IMR-90 (cell line): ENCODE measurements around the gene GALNT13. TPM values are rescaled to one million over a fixed set of nuclear protein-coding genes. Genes with fewer than 3 reads are reported as not detected.

Source experiments
- ATAC-seq: fragments of 200-7000 bp; cut with Tn5 transposase; 2 replicates; pipeline ENCODE4 v1.9.1; 2020; ENCODE audit warnings: low read depth, mild to moderate bottlenecking, moderate library complexity
- BruUV-seq: library from RNA; stranded (reverse); fragments of 400-500 nt; replicated peaks from 2 replicates; lab custom pipeline; 2021; lab: Mats Ljungman, UMichigan
- CTCF ChIA-PET: fragments of 300-600 bp; formaldehyde crosslinking; extraction: SDS; loops from one replicate; lab custom pipeline; 2021; ENCODE audit warnings: antibody characterized with exemption; lab: Yijun Ruan, JAX
- POLR2A ChIA-PET: fragments of 300-600 bp; sonication (Branson Sonifier 250); formaldehyde crosslinking; loops from one replicate; lab custom pipeline; 2022; ENCODE audit warnings: antibody characterized with exemption; ENCODE audit not compliant: unreplicated experiment; lab: Charles Lee
- DNase-seq: peaks from one replicate; pipeline ENCODE4 v3.0.0; 2013
- H2AFZ ChIP-seq: replicated peaks from 2 replicates; pipeline ENCODE3; 2013; ENCODE audit warnings: low read length, mild to moderate bottlenecking; ENCODE audit not compliant: poor library complexity
- H2AK5ac ChIP-seq: 2 replicates; pipeline ENCODE4 v1.6.1; 2013; ENCODE audit warnings: low read depth, low read length, inconsistent platforms
- H2AK9ac ChIP-seq: replicated peaks from 2 replicates; pipeline ENCODE3; 2013; ENCODE audit warnings: mild to moderate bottlenecking, low read depth, low read length, moderate library complexity; ENCODE audit not compliant: poor library complexity
- H2BK120ac ChIP-seq: 2 replicates; pipeline ENCODE4 v1.6.1; 2013; ENCODE audit warnings: low read depth, low read length, inconsistent platforms
- H2BK15ac ChIP-seq: 3 replicates; pipeline ENCODE4 v1.6.1; 2013; ENCODE audit warnings: low read depth, low read length, inconsistent platforms
- H2BK20ac ChIP-seq: 2 replicates; pipeline ENCODE4 v1.6.1; 2013; ENCODE audit warnings: low read depth, mild to moderate bottlenecking, inconsistent platforms, low read length, moderate library complexity
- H2BK5ac ChIP-seq: 2 replicates; pipeline ENCODE4 v1.6.1; 2013; ENCODE audit warnings: mild to moderate bottlenecking, low read depth, low read length, inconsistent platforms; ENCODE audit not compliant: poor library complexity, severe bottlenecking
- H3K14ac ChIP-seq: replicated peaks from 2 replicates; pipeline ENCODE4 v1.6.1; 2013; ENCODE audit warnings: low read depth, low read length, inconsistent platforms
- H3K18ac ChIP-seq: 2 replicates; pipeline ENCODE4 v1.6.1; 2013; ENCODE audit warnings: low read depth, low read length, control low read depth
- H3K23ac ChIP-seq: 2 replicates; pipeline ENCODE4 v1.6.1; 2013; ENCODE audit warnings: low read depth, low read length, inconsistent platforms
- H3K27ac ChIP-seq: 2 replicates; pipeline ENCODE4 v1.5.1; 2013; ENCODE audit warnings: mild to moderate bottlenecking, control low read depth, low read length; ENCODE audit not compliant: insufficient read depth
- H3K27me3 ChIP-seq: 2 replicates; pipeline ENCODE4 v1.6.1; 2013; ENCODE audit warnings: low read length; ENCODE audit not compliant: control insufficient read depth, insufficient read depth
- H3K36me3 ChIP-seq: 2 replicates; pipeline ENCODE4 v1.6.1; 2013; ENCODE audit warnings: low read length, mixed read lengths; ENCODE audit not compliant: control insufficient read depth, insufficient read depth
- H3K4ac ChIP-seq: 2 replicates; pipeline ENCODE4 v1.6.1; 2013; ENCODE audit warnings: low read depth, low read length, inconsistent platforms
- H3K4me1 ChIP-seq: 2 replicates; pipeline ENCODE4 v1.6.1; 2013; ENCODE audit warnings: low read length, mixed read lengths; ENCODE audit not compliant: control insufficient read depth, insufficient read depth
- H3K4me2 ChIP-seq: 2 replicates; pipeline ENCODE4 v1.6.1; 2013; ENCODE audit warnings: low read depth, mild to moderate bottlenecking, control low read depth, low read length, moderate library complexity
- H3K4me3 ChIP-seq: 2 replicates; pipeline ENCODE4 v1.5.1; 2013; ENCODE audit warnings: low read depth, mild to moderate bottlenecking, control low read depth, low read length, moderate library complexity; ENCODE audit not compliant: insufficient read depth
- H3K56ac ChIP-seq: 2 replicates; pipeline ENCODE4 v1.6.1; 2013; ENCODE audit warnings: low read length, inconsistent platforms; ENCODE audit not compliant: insufficient read depth; ENCODE audit errors: extremely low read depth
- H3K79me1 ChIP-seq, 2 experiments: 2 replicates each; pipeline ENCODE4 v1.6.1; 2013; ENCODE audit warnings: low read length in 2 of 2, inconsistent platforms in 1 of 2, low read depth in 1 of 2
- H3K9ac ChIP-seq: 2 replicates; pipeline ENCODE4 v1.6.1; 2013; ENCODE audit warnings: low read depth, low read length, control low read depth
- H3K9me1 ChIP-seq: 2 replicates; pipeline ENCODE4 v1.6.1; 2013; ENCODE audit warnings: low read length, inconsistent platforms; ENCODE audit not compliant: insufficient read depth
- H3K9me3 ChIP-seq: 2 replicates; pipeline ENCODE4 v1.6.1; 2013; ENCODE audit warnings: low read length; ENCODE audit not compliant: control insufficient read depth, insufficient read depth
- H4K20me1 ChIP-seq: 2 replicates; pipeline ENCODE4 v1.6.1; 2013; ENCODE audit warnings: low read length, inconsistent platforms; ENCODE audit not compliant: insufficient read depth
- H4K5ac ChIP-seq: 2 replicates; pipeline ENCODE4 v1.6.1; 2013; ENCODE audit warnings: mild to moderate bottlenecking, low read depth, low read length, control low read depth
- H4K8ac ChIP-seq, 2 experiments: 2 replicates each; pipeline ENCODE4 v1.6.1; 2013; ENCODE audit warnings: low read depth in 2 of 2, low read length in 2 of 2, control low read depth in 1 of 2, inconsistent platforms in 1 of 2
- H4K91ac ChIP-seq: 2 replicates; pipeline ENCODE4 v1.6.1; 2013; ENCODE audit warnings: low read depth, low read length, inconsistent platforms; ENCODE audit not compliant: insufficient read depth
- BHLHE40 ChIP-seq: fragments of 150-350 bp; IDR thresholded peaks from 2 replicates; pipeline ENCODE4 v1.6.1; 2016; ENCODE audit warnings: mild to moderate bottlenecking, low read depth, low read length
- CEBPB ChIP-seq: IDR thresholded peaks from 2 replicates; pipeline ENCODE4 v1.6.1; 2012; ENCODE audit warnings: low read depth, low read length, improper control_type of control experiment
- CHD1 ChIP-seq: IDR thresholded peaks from 2 replicates; pipeline ENCODE4 v1.6.1; 2012; ENCODE audit warnings: low read depth, low read length, improper control_type of control experiment
- CTCF ChIP-seq: conservative IDR thresholded peaks from 2 replicates; pipeline ENCODE4 v1.5.1; 2012; ENCODE audit warnings: mild to moderate bottlenecking, low read depth, low read length, improper control_type of control experiment
- FOS ChIP-seq: fragments of 150-350 bp; IDR thresholded peaks from 2 replicates; pipeline ENCODE4 v1.6.1; 2016; ENCODE audit warnings: low read depth, low read length
- MAFK ChIP-seq: IDR thresholded peaks from 2 replicates; pipeline ENCODE4 v1.6.1; 2012; ENCODE audit warnings: low read depth, low read length, improper control_type of control experiment
- MAZ ChIP-seq: IDR thresholded peaks from 2 replicates; pipeline ENCODE4 v1.6.1; 2012; ENCODE audit warnings: low read depth, mild to moderate bottlenecking, low read length, improper control_type of control experiment, moderate library complexity, borderline replicate concordance
- MXI1 ChIP-seq: IDR thresholded peaks from 2 replicates; pipeline ENCODE4 v1.6.1; 2012; ENCODE audit warnings: low read depth, mild to moderate bottlenecking, low read length, moderate library complexity, borderline replicate concordance
- NFE2L2 ChIP-seq: fragments of 150-350 bp; IDR thresholded peaks from 2 replicates; pipeline ENCODE4 v1.6.1; 2016; ENCODE audit warnings: low read depth, mild to moderate bottlenecking, low read length
- POLR2A ChIP-seq: IDR thresholded peaks from 2 replicates; pipeline ENCODE4 v1.6.1; 2012; ENCODE audit warnings: mild to moderate bottlenecking, low read depth, low read length
- RAD21 ChIP-seq: IDR thresholded peaks from 2 replicates; pipeline ENCODE4 v1.6.1; 2012; ENCODE audit warnings: low read length, improper control_type of control experiment
- RCOR1 ChIP-seq: IDR thresholded peaks from 2 replicates; pipeline ENCODE4 v1.6.1; 2012; ENCODE audit warnings: mild to moderate bottlenecking, low read length, improper control_type of control experiment; ENCODE audit not compliant: insufficient replicate concordance
- RFX5 ChIP-seq: IDR thresholded peaks from 2 replicates; pipeline ENCODE4 v1.8.0; 2012; ENCODE audit warnings: low read depth, mild to moderate bottlenecking, low read length, moderate library complexity
- SMC3 ChIP-seq: fragments of 150-350 bp; IDR thresholded peaks from 2 replicates; pipeline ENCODE4 v1.6.1; 2016; ENCODE audit warnings: low read depth, mild to moderate bottlenecking, antibody characterized with exemption, low read length, moderate library complexity
- WGBS, 2 experiments: methylation state at CpG; one replicate each; pipeline versions ENCODE4 v1.1.5 to v1.1.7; 2013; ENCODE audit warnings: missing lambda C conversion rate in 2 of 2; ENCODE audit not compliant: insufficient read length in 1 of 2; ENCODE audit errors: extremely low coverage in 2 of 2; 5-methylcytosine and 5-hydroxymethylcytosine counted together
- dilution Hi-C: fragments of 300-500 bp; cut with HindIII; formaldehyde crosslinking; loops from one replicate; pipeline ENCODE4 v1.14.3; 2018; ENCODE audit warnings: low sequenced_read_pairs; ENCODE audit not compliant: unreplicated experiment
- in situ Hi-C: fragments of 300-500 bp; cut with MboI; formaldehyde crosslinking; loops from 3 replicates; pipeline ENCODE4 v1.14.3; 2019; ENCODE audit warnings: low sequenced_read_pairs, inconsistent platforms, mixed read lengths
- intact Hi-C: fragments of 100-400 bp; cut with micrococcal nuclease; formaldehyde crosslinking; loops from 2 replicates; pipeline ENCODE4 v1.10.0; 2022
- polyA plus RNA-seq, 3 experiments: library from polyadenylated mRNA; depleted of rRNA; stranded (reverse); fragments of >200 nt; gene quantifications; 2 replicates each; pipeline ENCODE4 v1.2.3, GENCODE V29; 2012; ENCODE audit warnings: low replicate concordance in 1 of 3
- total RNA-seq: library from RNA; depleted of rRNA; stranded (reverse); fragments of >200 nt; gene quantifications from 2 replicates; pipeline ENCODE4 v1.2.3, GENCODE V29; 2012
- TF ChIP-seq, protein P1 (sequence below): fragments of 150-350 bp; IDR thresholded peaks from 2 replicates; pipeline ENCODE4 v1.6.1; 2016; ENCODE audit warnings: low read depth, mild to moderate bottlenecking, low read length, moderate library complexity, borderline replicate concordance
- TF ChIP-seq, protein P2 (sequence below): fragments of 150-350 bp; IDR thresholded peaks from 2 replicates; pipeline ENCODE4 v1.6.1; 2017; ENCODE audit warnings: mild to moderate bottlenecking, antibody characterized with exemption, low read length, low read depth

The GALNT13 gene
- total and polyA plus RNA-seq, 2 of the 4 experiments (the other 2 are of a cell fraction): 0.03 TPM; not detected in 1

GRCh38 chr2:154400563-154401290 is 529.0 kb downstream of the GALNT13 start:
- Histone ChIP-seq H2BK120ac (no peak overlapping the region), H4K5ac (no peak overlapping the region), H4K20me1 (no peaks in the 10 kb centered on the region), H3K56ac (no peak overlapping the region), H3K4me1 (no peaks in the 10 kb centered on the region), H3K9me3 (peaks cover 4% of the 10 kb centered on the region), H2BK5ac (no peak overlapping the region), H2AFZ (no peak overlapping the region), H3K4me3 (no peak overlapping the region), H4K8ac (no peak overlapping the region), H2AK5ac (no peak overlapping the region), H3K9ac (no peak overlapping the region), H3K27me3 (no peaks in the 10 kb centered on the region), H3K9me1 (no peaks in the 10 kb centered on the region), H3K4ac (no peak overlapping the region), H3K36me3 (no peaks in the 10 kb centered on the region), H2AK9ac (no peak overlapping the region), H4K91ac (no peak overlapping the region), H3K14ac (no peak overlapping the region), H3K79me1 (no peaks in the 10 kb centered on the region), H3K23ac (no peak overlapping the region), H3K27ac (no peak overlapping the region), H3K4me2 (no peak overlapping the region), H2BK20ac (no peak overlapping the region), H2BK15ac (no peak overlapping the region), H3K18ac (no peak overlapping the region)
- DNase-seq (no peak), ATAC-seq (no peak)
- in situ Hi-C loops (no loop called here), intact Hi-C loops (no loop called here), dilution Hi-C loops (no loop called here)
- TF ChIP-seq MAZ: no peak
- TF ChIP-seq RCOR1: no peak
- TF ChIP-seq RAD21: no peak
- no peak for TF ChIP-seq CEBPB
- TF ChIP-seq NFE2L2: no peak
- no peak for TF ChIP-seq CTCF
- TF ChIP-seq CHD1: no peak
- no peak for TF ChIP-seq RFX5
- no peak for TF ChIP-seq MAFK
- TF ChIP-seq MXI1: no peak
- no peak for TF ChIP-seq SMC3
- TF ChIP-seq FOS: no peak
- TF ChIP-seq, protein P1, sequence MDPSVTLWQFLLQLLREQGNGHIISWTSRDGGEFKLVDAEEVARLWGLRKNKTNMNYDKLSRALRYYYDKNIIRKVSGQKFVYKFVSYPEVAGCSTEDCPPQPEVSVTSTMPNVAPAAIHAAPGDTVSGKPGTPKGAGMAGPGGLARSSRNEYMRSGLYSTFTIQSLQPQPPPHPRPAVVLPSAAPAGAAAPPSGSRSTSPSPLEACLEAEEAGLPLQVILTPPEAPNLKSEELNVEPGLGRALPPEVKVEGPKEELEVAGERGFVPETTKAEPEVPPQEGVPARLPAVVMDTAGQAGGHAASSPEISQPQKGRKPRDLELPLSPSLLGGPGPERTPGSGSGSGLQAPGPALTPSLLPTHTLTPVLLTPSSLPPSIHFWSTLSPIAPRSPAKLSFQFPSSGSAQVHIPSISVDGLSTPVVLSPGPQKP: no peak
- TF ChIP-seq BHLHE40: no peak
- no peak for TF ChIP-seq POLR2A
- TF ChIP-seq, protein P2, sequence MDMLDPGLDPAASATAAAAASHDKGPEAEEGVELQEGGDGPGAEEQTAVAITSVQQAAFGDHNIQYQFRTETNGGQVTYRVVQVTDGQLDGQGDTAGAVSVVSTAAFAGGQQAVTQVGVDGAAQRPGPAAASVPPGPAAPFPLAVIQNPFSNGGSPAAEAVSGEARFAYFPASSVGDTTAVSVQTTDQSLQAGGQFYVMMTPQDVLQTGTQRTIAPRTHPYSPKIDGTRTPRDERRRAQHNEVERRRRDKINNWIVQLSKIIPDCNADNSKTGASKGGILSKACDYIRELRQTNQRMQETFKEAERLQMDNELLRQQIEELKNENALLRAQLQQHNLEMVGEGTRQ: no peak
- ChIA-PET POLR2A (no interaction called here), CTCF (interaction anchor here (0.6 kb wide), 1 partner anchor 149 kb away, joined by 4 read pairs; no protein-coding TSS in a partner anchor)
- WGBS, 2 experiments: no CpG with 5 or more reads among the region's 4 CpGs
- BruUV-seq: no TSS peak
